ENCODE results near the gene RPS5. TPM values are rescaled to one million over a fixed set of nuclear protein-coding genes. Genes with fewer than 3 reads are reported as not detected.

Gene RPS5
- total RNA-seq, 1 experiment from 2014 or later: 1,982 TPM

DNA sequence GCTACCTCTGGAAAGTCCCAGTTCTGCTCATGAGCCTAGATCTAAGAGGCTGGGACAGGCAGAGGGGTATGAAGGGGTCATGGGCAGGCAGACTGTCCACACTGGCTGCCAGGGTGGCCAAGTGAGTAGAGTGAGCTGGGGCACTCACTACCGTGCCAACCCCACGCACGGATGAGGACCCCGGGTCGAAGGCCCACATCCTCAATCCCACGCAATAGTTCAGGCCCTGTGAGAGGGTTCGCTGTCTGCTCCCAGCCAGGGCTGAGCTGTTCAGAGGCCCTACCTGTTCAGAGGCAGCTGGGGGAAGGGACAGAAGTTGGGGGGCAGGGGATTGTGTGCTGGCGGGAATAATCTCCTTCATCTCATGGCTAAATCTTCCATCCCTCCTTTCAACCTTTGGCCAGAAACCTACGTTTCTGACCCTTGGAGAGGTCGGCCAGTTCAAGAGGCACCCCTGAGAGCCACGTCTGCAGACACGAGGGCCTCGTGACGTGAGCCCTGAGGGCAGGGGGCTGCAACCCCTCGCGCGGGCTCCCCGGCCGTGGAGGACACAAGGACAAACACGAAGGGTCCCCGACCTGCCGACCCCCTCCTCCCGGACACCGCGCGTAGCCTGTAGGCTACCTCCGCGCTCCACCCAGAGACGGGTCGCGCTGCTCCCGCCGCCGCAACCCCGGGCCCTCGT lies 1.0 kb upstream of the RPS5 start:
- BruUV-seq (replicated peaks): no TSS peak
- Histone ChIP-seq H3K4me3 (replicated peaks in 1 of 2; ENCODE audit: low read depth in 1 of 2, low read length in 2 of 2) (peak overlapping the region; percentile 62 to 96), H3K79me2 (ENCODE audit: insufficient read depth, low read length) (peaks cover 64% of the 10 kb centered on the region), H3K9me3 (ENCODE audit: control insufficient read depth in 1 of 2, insufficient read depth in 1 of 2, low read depth in 1 of 2, low read length in 2 of 2) (no peaks in the 10 kb centered on the region), H3K36me3 (ENCODE audit: control insufficient read depth in 1 of 2, insufficient read depth in 2 of 2, low read length in 2 of 2) (peaks cover 16 to 35% of the 10 kb centered on the region in 2 experiments; a peak in 3 of 4 replicates), H3K4me2 (ENCODE audit: low read length) (peak overlapping the region; percentile 94), H3K4me1 (ENCODE audit: control insufficient read depth in 1 of 2, insufficient read depth in 2 of 2, low read length in 2 of 2) (peaks cover 23 to 49% of the 10 kb centered on the region in 2 experiments), H3K9ac (ENCODE audit: low read length) (peak overlapping the region; percentile 100), H4K20me1 (ENCODE audit: insufficient read depth) (peaks cover 27% of the 10 kb centered on the region; the same call in 1 of the 2 replicates), H3K27me3 (ENCODE audit: insufficient read depth, low read length) (no peaks in the 10 kb centered on the region), H3K9me2 (ENCODE audit: insufficient read depth) (no peaks in the 10 kb centered on the region), H2AFZ (ENCODE audit: low read depth, low read length, poor library complexity, severe bottlenecking) (no peak overlapping the region), H3K27ac (ENCODE audit: low read depth, low read length) (peak overlapping the region; percentile 97)
- RAD21 ChIA-PET (ENCODE audit: low non-redundant PET in 1 of 2, low total read pairs in 2 of 2, uncharacterized antibody in 2 of 2, unreplicated experiment in 2 of 2): no interaction called here
- TF ChIP-seq POLR2A (IDR thresholded peaks at IDR 0.05; ENCODE audit: borderline replicate concordance, extremely low read depth, insufficient read depth, insufficient read length) (peak; percentile 21), REST (IDR thresholded peaks at IDR 0.05; ENCODE audit: low read depth) (no peak), ATF3 (IDR thresholded peaks at IDR 0.05) (no peak)
- TF ChIP-seq, protein P1, sequence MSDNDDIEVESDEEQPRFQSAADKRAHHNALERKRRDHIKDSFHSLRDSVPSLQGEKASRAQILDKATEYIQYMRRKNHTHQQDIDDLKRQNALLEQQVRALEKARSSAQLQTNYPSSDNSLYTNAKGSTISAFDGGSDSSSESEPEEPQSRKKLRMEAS (IDR thresholded peaks at IDR 0.05): no peak
- DNase-seq (ENCODE audit: low read depth, low spot score) (no peak), ATAC-seq (peak; percentile 19)
- intact Hi-C loops (cut with micrococcal nuclease): no loop called here
- POLR2A ChIA-PET: interaction anchor here (1.5 kb wide), 1 partner anchor 23 kb away, joined by 4 read pairs; the partner anchor contains the start of gene ZNF497
- CTCF ChIA-PET: no interaction called here
